ENCODE results near the gene ZNF550.

Gene ZNF550

DNA sequence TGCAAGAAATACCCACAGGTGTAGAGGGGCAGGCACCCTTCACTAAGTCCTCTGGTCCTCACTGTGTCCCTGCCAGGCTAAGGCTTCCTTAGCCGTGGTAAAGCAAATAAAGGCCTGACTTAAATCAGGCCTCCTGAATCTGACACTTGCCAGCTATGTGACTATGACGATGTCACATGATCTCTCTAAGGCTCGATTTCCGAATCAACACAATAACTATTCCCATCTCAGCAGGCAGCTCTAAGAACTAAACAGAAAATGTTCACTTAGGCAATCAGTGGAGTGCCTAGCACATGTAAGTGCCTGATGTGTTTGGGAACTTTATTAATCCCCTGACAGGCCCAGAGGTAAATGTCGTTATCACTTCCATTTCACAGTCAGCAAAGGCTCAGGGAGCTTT is 2.0 kb downstream of the ZNF550 start:
- H2BK120ac ChIP-seq (ENCODE audit: insufficient read depth, low read length, poor library complexity): no peak overlapping the region
- H3K27me3 ChIP-seq (ENCODE audit: insufficient read depth, low read length): no peaks in the 10 kb centered on the region
- H4K8ac ChIP-seq (ENCODE audit: low read depth, low read length): no peak overlapping the region
- H3K4me1 ChIP-seq (ENCODE audit: control insufficient read depth in 1 of 2, insufficient read depth in 2 of 2, low read length in 2 of 2): peaks cover 2 to 7% of the 10 kb centered on the region in 2 experiments
- no peak overlapping the region for H3K4me3 ChIP-seq (ENCODE audit: low read depth, low read length)
- H3K79me2 ChIP-seq (ENCODE audit: control insufficient read depth, insufficient read depth, low read length, poor library complexity): peaks cover 5% of the 10 kb centered on the region
- DNase-seq: no peak
- no peak overlapping the region for H3K4ac ChIP-seq (ENCODE audit: low read depth, low read length)
- H2AFZ ChIP-seq (ENCODE audit: insufficient read depth, low read length, poor library complexity): no peak overlapping the region
- peaks cover 10 to 29% of the 10 kb centered on the region in 2 experiments for H3K36me3 ChIP-seq (ENCODE audit: control insufficient read depth in 1 of 2, insufficient read depth in 2 of 2, low read length in 2 of 2)
- no peak overlapping the region for H3K4me2 ChIP-seq (ENCODE audit: low read length)
- H3K27ac ChIP-seq (ENCODE audit: low read depth, low read length): no peak overlapping the region
- no peak overlapping the region for H4K91ac ChIP-seq (ENCODE audit: low read depth, low read length)
- no peak overlapping the region for H3K18ac ChIP-seq (ENCODE audit: low read length)
- no peak overlapping the region for H3K14ac ChIP-seq (ENCODE audit: low read length)
- peaks cover 5% of the 10 kb centered on the region for H3K79me1 ChIP-seq (ENCODE audit: low read length)
- no peak overlapping the region for H2BK12ac ChIP-seq (ENCODE audit: low read length)
- H2AK5ac ChIP-seq (ENCODE audit: low read length): no peak overlapping the region
- no peak overlapping the region for H4K12ac ChIP-seq (ENCODE audit: low read depth, low read length)
- H3K9me3 ChIP-seq (ENCODE audit: insufficient read depth, low read depth, low read length): peaks cover 7% of the 10 kb centered on the region
- no CpG with 5 or more reads among the region's 5 CpGs for WGBS (ENCODE audit: extremely low coverage, insufficient coverage, insufficient read length)
- H3K23ac ChIP-seq (ENCODE audit: low read length): no peak overlapping the region
- no peak overlapping the region for H2BK5ac ChIP-seq (ENCODE audit: low read depth, low read length, poor library complexity)
- no peak overlapping the region for H3K9ac ChIP-seq (ENCODE audit: low read length)

- Histone ChIP-seq H2BK5ac (ENCODE audit: low read depth, low read length, poor library complexity) (no peak overlapping the region), H3K18ac (ENCODE audit: low read length) (no peak overlapping the region), H3K4me3 (ENCODE audit: low read depth, low read length) (no peak overlapping the region), H4K12ac (ENCODE audit: low read depth, low read length) (no peak overlapping the region), H2BK120ac (ENCODE audit: insufficient read depth, low read length, poor library complexity) (no peak overlapping the region), H3K23ac (ENCODE audit: low read length) (no peak overlapping the region), H2AFZ (ENCODE audit: insufficient read depth, low read length, poor library complexity) (no peak overlapping the region), H3K4me2 (ENCODE audit: low read length) (no peak overlapping the region), H2AK5ac (ENCODE audit: low read length) (no peak overlapping the region), H3K9ac (ENCODE audit: low read length) (no peak overlapping the region), H3K4ac (ENCODE audit: low read depth, low read length) (no peak overlapping the region), H3K27ac (ENCODE audit: low read depth, low read length) (no peak overlapping the region), H4K8ac (ENCODE audit: low read depth, low read length) (no peak overlapping the region), H2BK12ac (ENCODE audit: low read length) (no peak overlapping the region), H4K91ac (ENCODE audit: low read depth, low read length) (no peak overlapping the region), H3K14ac (ENCODE audit: low read length) (no peak overlapping the region), H3K9me3 (ENCODE audit: insufficient read depth, low read depth, low read length) (peaks cover 6% of the 10 kb centered on the region), H3K79me1 (ENCODE audit: low read length) (no peaks in the 10 kb centered on the region), H3K27me3 (ENCODE audit: insufficient read depth, low read length) (no peaks in the 10 kb centered on the region), H3K36me3 (ENCODE audit: control insufficient read depth in 1 of 2, insufficient read depth in 2 of 2, low read length in 2 of 2) (peaks cover 26 to 55% of the 10 kb centered on the region in 2 experiments), H3K79me2 (ENCODE audit: control insufficient read depth, insufficient read depth, low read length, poor library complexity) (no peaks in the 10 kb centered on the region), H3K4me1 (ENCODE audit: control insufficient read depth in 1 of 2, insufficient read depth in 2 of 2, low read length in 2 of 2) (no peaks in the 10 kb centered on the region)
- DNase-seq: no peak
- WGBS (ENCODE audit: extremely low coverage, insufficient coverage, insufficient read length): no CpG with 5 or more reads among the region's 2 CpGs
Measured at GRCh38 chr19:57552432-57552831, 7.2 kb downstream of the ZNF550 start.

- no peak overlapping the region for H2AK5ac ChIP-seq (ENCODE audit: low read length)
- no peak overlapping the region for H2BK12ac ChIP-seq (ENCODE audit: low read length)
- H3K4me1 ChIP-seq (ENCODE audit: control insufficient read depth in 1 of 2, insufficient read depth in 2 of 2, low read length in 2 of 2): no peaks in the 10 kb centered on the region
- H3K14ac ChIP-seq (ENCODE audit: low read length): no peak overlapping the region
- WGBS (ENCODE audit: extremely low coverage, insufficient coverage, insufficient read length): no CpG with 5 or more reads among the region's 1 CpG
- H3K9ac ChIP-seq (ENCODE audit: low read length): no peak overlapping the region
- no peak overlapping the region for H2AFZ ChIP-seq (ENCODE audit: insufficient read depth, low read length, poor library complexity)
- H2BK120ac ChIP-seq (ENCODE audit: insufficient read depth, low read length, poor library complexity): no peak overlapping the region
- H2BK5ac ChIP-seq (ENCODE audit: low read depth, low read length, poor library complexity): no peak overlapping the region
- H4K12ac ChIP-seq (ENCODE audit: low read depth, low read length): no peak overlapping the region
- H4K8ac ChIP-seq (ENCODE audit: low read depth, low read length): no peak overlapping the region
- no peak overlapping the region for H3K4me2 ChIP-seq (ENCODE audit: low read length)
- no peak overlapping the region for H3K23ac ChIP-seq (ENCODE audit: low read length)
- no peak overlapping the region for H3K4ac ChIP-seq (ENCODE audit: low read depth, low read length)
- no peak overlapping the region for H3K4me3 ChIP-seq (ENCODE audit: low read depth, low read length)
- peaks cover 24 to 36% of the 10 kb centered on the region in 2 experiments for H3K36me3 ChIP-seq (ENCODE audit: control insufficient read depth in 1 of 2, insufficient read depth in 2 of 2, low read length in 2 of 2)
- H3K27ac ChIP-seq (ENCODE audit: low read depth, low read length): no peak overlapping the region
- no peak overlapping the region for H4K91ac ChIP-seq (ENCODE audit: low read depth, low read length)
- no peak for DNase-seq
- peaks cover 15% of the 10 kb centered on the region for H3K9me3 ChIP-seq (ENCODE audit: insufficient read depth, low read depth, low read length)
- no peaks in the 10 kb centered on the region for H3K27me3 ChIP-seq (ENCODE audit: insufficient read depth, low read length)
- H3K79me1 ChIP-seq (ENCODE audit: low read length): no peaks in the 10 kb centered on the region
- H3K79me2 ChIP-seq (ENCODE audit: control insufficient read depth, insufficient read depth, low read length, poor library complexity): no peaks in the 10 kb centered on the region
- no peak overlapping the region for H3K18ac ChIP-seq (ENCODE audit: low read length)
Measured at GRCh38 chr19:57546513-57546912, 13.2 kb downstream of the ZNF550 start.

DNA sequence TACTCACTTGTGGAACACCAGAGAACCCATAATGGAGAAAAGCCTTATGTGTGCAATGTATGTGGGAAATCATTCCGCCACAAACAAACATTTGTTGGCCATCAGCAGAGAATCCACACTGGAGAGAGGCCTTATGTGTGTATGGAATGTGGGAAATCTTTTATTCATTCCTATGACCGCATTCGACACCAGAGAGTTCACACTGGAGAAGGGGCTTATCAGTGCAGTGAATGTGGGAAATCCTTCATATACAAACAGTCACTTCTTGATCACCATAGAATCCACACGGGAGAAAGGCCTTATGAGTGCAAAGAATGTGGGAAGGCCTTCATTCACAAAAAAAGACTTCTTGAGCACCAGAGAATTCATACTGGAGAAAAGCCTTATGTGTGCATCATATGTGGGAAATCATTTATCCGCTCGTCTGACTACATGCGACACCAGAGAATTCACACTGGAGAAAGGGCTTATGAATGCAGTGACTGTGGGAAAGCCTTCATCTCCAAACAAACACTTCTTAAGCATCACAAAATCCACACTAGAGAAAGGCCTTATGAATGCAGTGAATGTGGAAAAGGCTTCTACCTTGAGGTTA is 21.6 kb downstream of the ZNF550 start:
- Histone ChIP-seq H3K36me3 (ENCODE audit: control insufficient read depth in 1 of 2, insufficient read depth in 2 of 2, low read length in 2 of 2) (peaks cover 23 to 60% of the 10 kb centered on the region in 2 experiments), H3K4me3 (ENCODE audit: low read depth, low read length) (no peak overlapping the region), H3K18ac (ENCODE audit: low read length) (no peak overlapping the region), H3K14ac (ENCODE audit: low read length) (no peak overlapping the region), H2AK5ac (ENCODE audit: low read length) (no peak overlapping the region), H2BK12ac (ENCODE audit: low read length) (no peak overlapping the region), H3K79me1 (ENCODE audit: low read length) (no peaks in the 10 kb centered on the region), H3K23ac (ENCODE audit: low read length) (no peak overlapping the region), H3K27ac (ENCODE audit: low read depth, low read length) (no peak overlapping the region), H2BK120ac (ENCODE audit: insufficient read depth, low read length, poor library complexity) (no peak overlapping the region), H2AFZ (ENCODE audit: insufficient read depth, low read length, poor library complexity) (no peak overlapping the region), H3K27me3 (ENCODE audit: insufficient read depth, low read length) (no peaks in the 10 kb centered on the region), H3K9me3 (ENCODE audit: insufficient read depth, low read depth, low read length) (peaks cover 34% of the 10 kb centered on the region), H3K9ac (ENCODE audit: low read length) (no peak overlapping the region), H3K4me2 (ENCODE audit: low read length) (no peak overlapping the region), H2BK5ac (ENCODE audit: low read depth, low read length, poor library complexity) (no peak overlapping the region), H4K8ac (ENCODE audit: low read depth, low read length) (no peak overlapping the region), H3K4me1 (ENCODE audit: control insufficient read depth in 1 of 2, insufficient read depth in 2 of 2, low read length in 2 of 2) (no peaks in the 10 kb centered on the region), H4K12ac (ENCODE audit: low read depth, low read length) (no peak overlapping the region), H4K91ac (ENCODE audit: low read depth, low read length) (no peak overlapping the region), H3K4ac (ENCODE audit: low read depth, low read length) (no peak overlapping the region), H3K79me2 (ENCODE audit: control insufficient read depth, insufficient read depth, low read length, poor library complexity) (no peaks in the 10 kb centered on the region)
- DNase-seq: no peak
- no CpG with 5 or more reads among the region's 7 CpGs for whole genome bisulfite sequencing (ENCODE audit: extremely low coverage, insufficient coverage, insufficient read length)

Data from trophoblast cell (in vitro differentiated cells and primary cell).